Neural cell (in vitro differentiated cells): ENCODE measurements around the gene FMNL1. TPM values are rescaled to one million over a fixed set of nuclear protein-coding genes. Genes with fewer than 3 reads are reported as not detected.

Experiments
- H2AFZ ChIP-seq: fragments of 200-600, 300-800 bp; sonication (generic), shearing (Covaris generic); 2 replicates; pipeline ENCODE4 v1.6.0; 2014; ENCODE audit warnings: low read depth, mild to moderate bottlenecking, antibody characterized with exemption, low read length, moderate library complexity
- H3F3A ChIP-seq: fragments of 200-600 bp; shearing (Covaris generic); 2 replicates; pipeline ENCODE4 v1.6.1; 2016; ENCODE audit warnings: mild to moderate bottlenecking, moderate library complexity, mixed read lengths, antibody characterized with exemption, low read length; ENCODE audit not compliant: insufficient read depth, poor library complexity, severe bottlenecking
- H3K27ac ChIP-seq: fragments of 200-600, 300-800 bp; sonication (generic), shearing (Covaris generic); 2 replicates; pipeline ENCODE4 v1.5.1; 2014; ENCODE audit warnings: mild to moderate bottlenecking, low read length, moderate library complexity
- H3K27me3 ChIP-seq: fragments of 300-800, 200-600 bp; sonication (generic), shearing (Covaris generic); 2 replicates; pipeline ENCODE4 v1.6.0; 2014; ENCODE audit warnings: mild to moderate bottlenecking, low read depth, low read length, moderate library complexity; ENCODE audit not compliant: insufficient read depth
- H3K36me3 ChIP-seq: fragments of 300-800, 200-600 bp; sonication (generic), shearing (Covaris generic); 2 replicates; pipeline ENCODE4 v1.5.1; 2014; ENCODE audit warnings: mild to moderate bottlenecking, antibody characterized with exemption, low read length, moderate library complexity; ENCODE audit not compliant: insufficient read depth
- H3K4me2 ChIP-seq: fragments of 300-800, 200-600 bp; sonication (generic), shearing (Covaris generic); 2 replicates; pipeline ENCODE4 v1.6.0; 2014; ENCODE audit warnings: mild to moderate bottlenecking, low read length
- H3K4me3 ChIP-seq: fragments of 300-800, 200-600 bp; sonication (generic), shearing (Covaris generic); 2 replicates; pipeline ENCODE4 v1.5.1; 2014; ENCODE audit warnings: mild to moderate bottlenecking, low read length, moderate library complexity
- H3K79me2 ChIP-seq: fragments of 200-600 bp; shearing (Covaris generic); replicated peaks from 2 replicates; pipeline ENCODE4 v1.6.0; 2014; ENCODE audit warnings: mild to moderate bottlenecking, low read length, moderate library complexity; ENCODE audit not compliant: insufficient read depth
- H3K9ac ChIP-seq: fragments of 300-800, 200-600 bp; sonication (generic), shearing (Covaris generic); 2 replicates; pipeline ENCODE4 v1.6.1; 2016; ENCODE audit warnings: mild to moderate bottlenecking, low read length, mixed read lengths
- H3K9me2 ChIP-seq: fragments of 200-600 bp; shearing (Covaris generic); 2 replicates; pipeline ENCODE4 v1.6.1; 2016; ENCODE audit warnings: mild to moderate bottlenecking, low read length, mixed read lengths; ENCODE audit not compliant: insufficient read depth
- H3K9me3 ChIP-seq: fragments of 200-600, 300-800 bp; sonication (generic), shearing (Covaris generic); 2 replicates; pipeline ENCODE4 v1.6.1; 2016; ENCODE audit warnings: mild to moderate bottlenecking, mixed run types, low read length, moderate library complexity, mixed read lengths
- H4K20me1 ChIP-seq: fragments of 200-600 bp; shearing (Covaris generic); 2 replicates; pipeline ENCODE4 v1.6.1; 2016; ENCODE audit warnings: mild to moderate bottlenecking, mixed run types; ENCODE audit not compliant: insufficient read depth
- CTCF ChIP-seq: fragments of 450-650 bp; IDR thresholded peaks from 2 replicates; pipeline ENCODE4 v1.5.1; 2014; ENCODE audit warnings: antibody characterized with exemption, mild to moderate bottlenecking, moderate library complexity; ENCODE audit not compliant: poor library complexity, severe bottlenecking
- EP300 ChIP-seq: fragments of 450-650 bp; conservative IDR thresholded peaks from 2 replicates; pipeline ENCODE4 v1.6.1; 2014; ENCODE audit warnings: antibody characterized with exemption, mild to moderate bottlenecking, moderate library complexity; ENCODE audit not compliant: poor library complexity, severe bottlenecking
- EZH2 ChIP-seq: fragments of 200-600, 300-800 bp; shearing (Covaris generic), sonication (generic); IDR thresholded peaks from 2 replicates; pipeline ENCODE4 v1.6.1; 2014; ENCODE audit warnings: antibody characterized with exemption, low read length, borderline replicate concordance, mild to moderate bottlenecking; ENCODE audit not compliant: insufficient read depth, poor library complexity, severe bottlenecking
- MXI1 ChIP-seq: fragments of 450-650 bp; conservative IDR thresholded peaks from 2 replicates; pipeline ENCODE4 v1.6.1; 2014; ENCODE audit warnings: antibody characterized with exemption, mild to moderate bottlenecking; ENCODE audit not compliant: poor library complexity, severe bottlenecking
- POLR2AphosphoS5 ChIP-seq: IDR thresholded peaks from 2 replicates; pipeline ENCODE4 v1.6.1; 2012
- RAD21 ChIP-seq: fragments of 450-650 bp; conservative IDR thresholded peaks from 2 replicates; pipeline ENCODE4 v1.6.1; 2014; ENCODE audit warnings: antibody characterized with exemption, mild to moderate bottlenecking, moderate library complexity
- SMC3 ChIP-seq: fragments of 450-650 bp; conservative IDR thresholded peaks from 2 replicates; pipeline ENCODE4 v1.6.1; 2014; ENCODE audit warnings: antibody characterized with exemption, mild to moderate bottlenecking, moderate library complexity; ENCODE audit not compliant: poor library complexity
- TAF1 ChIP-seq: IDR thresholded peaks from 2 replicates; pipeline ENCODE4 v1.6.1; 2012; ENCODE audit warnings: low read depth
- polyA plus RNA-seq: library from polyadenylated mRNA; depleted of rRNA; stranded (reverse); fragments of >200 nt; gene quantifications from 2 replicates; pipeline ENCODE4 v1.2.3, GENCODE V29; 2014
- TF ChIP-seq, protein P1 (sequence below): IDR thresholded peaks from 2 replicates; pipeline ENCODE4 v1.6.1; 2012; ENCODE audit warnings: borderline replicate concordance

FMNL1 gene
- polyA plus RNA-seq, 1 donor from 2014 or later: 5.6 TPM

DNA sequence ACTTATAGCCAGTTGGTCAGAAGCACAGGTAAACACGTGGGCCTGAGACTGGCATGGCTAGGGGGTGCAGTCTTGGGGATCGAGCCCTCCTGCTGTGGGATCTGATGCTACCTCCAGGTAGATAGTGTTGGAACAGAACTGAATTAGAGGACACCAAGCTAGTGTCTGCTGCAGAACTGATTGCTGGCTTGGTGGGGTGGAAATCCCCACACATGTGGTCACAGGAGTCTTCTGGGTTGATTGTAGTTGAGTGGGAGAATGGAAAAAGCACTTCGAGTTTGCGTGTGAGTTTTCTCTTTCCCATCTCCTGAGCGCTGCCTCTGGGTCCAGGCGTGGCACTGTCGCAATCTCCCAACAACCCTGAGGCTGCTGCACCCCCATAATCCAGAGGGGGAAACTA, 48.2 kb downstream of the FMNL1 start:
- H4K20me1 ChIP-seq: no peaks in the 10 kb centered on the region
- no peaks in the 10 kb centered on the region for H3F3A ChIP-seq
- H3K79me2 ChIP-seq: no peaks in the 10 kb centered on the region
- H3K4me3 ChIP-seq: no peak overlapping the region
- H3K36me3 ChIP-seq: no peaks in the 10 kb centered on the region
- TF ChIP-seq RAD21 (no peak), EP300 (no peak), MXI1 (no peak), TAF1 (no peak), EZH2 (no peak), SMC3 (no peak), POLR2AphosphoS5 (no peak), CTCF (no peak)
- TF ChIP-seq, protein P1, sequence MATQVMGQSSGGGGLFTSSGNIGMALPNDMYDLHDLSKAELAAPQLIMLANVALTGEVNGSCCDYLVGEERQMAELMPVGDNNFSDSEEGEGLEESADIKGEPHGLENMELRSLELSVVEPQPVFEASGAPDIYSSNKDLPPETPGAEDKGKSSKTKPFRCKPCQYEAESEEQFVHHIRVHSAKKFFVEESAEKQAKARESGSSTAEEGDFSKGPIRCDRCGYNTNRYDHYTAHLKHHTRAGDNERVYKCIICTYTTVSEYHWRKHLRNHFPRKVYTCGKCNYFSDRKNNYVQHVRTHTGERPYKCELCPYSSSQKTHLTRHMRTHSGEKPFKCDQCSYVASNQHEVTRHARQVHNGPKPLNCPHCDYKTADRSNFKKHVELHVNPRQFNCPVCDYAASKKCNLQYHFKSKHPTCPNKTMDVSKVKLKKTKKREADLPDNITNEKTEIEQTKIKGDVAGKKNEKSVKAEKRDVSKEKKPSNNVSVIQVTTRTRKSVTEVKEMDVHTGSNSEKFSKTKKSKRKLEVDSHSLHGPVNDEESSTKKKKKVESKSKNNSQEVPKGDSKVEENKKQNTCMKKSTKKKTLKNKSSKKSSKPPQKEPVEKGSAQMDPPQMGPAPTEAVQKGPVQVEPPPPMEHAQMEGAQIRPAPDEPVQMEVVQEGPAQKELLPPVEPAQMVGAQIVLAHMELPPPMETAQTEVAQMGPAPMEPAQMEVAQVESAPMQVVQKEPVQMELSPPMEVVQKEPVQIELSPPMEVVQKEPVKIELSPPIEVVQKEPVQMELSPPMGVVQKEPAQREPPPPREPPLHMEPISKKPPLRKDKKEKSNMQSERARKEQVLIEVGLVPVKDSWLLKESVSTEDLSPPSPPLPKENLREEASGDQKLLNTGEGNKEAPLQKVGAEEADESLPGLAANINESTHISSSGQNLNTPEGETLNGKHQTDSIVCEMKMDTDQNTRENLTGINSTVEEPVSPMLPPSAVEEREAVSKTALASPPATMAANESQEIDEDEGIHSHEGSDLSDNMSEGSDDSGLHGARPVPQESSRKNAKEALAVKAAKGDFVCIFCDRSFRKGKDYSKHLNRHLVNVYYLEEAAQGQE: no peak
- no peak overlapping the region for H3K27ac ChIP-seq
- H2AFZ ChIP-seq: no peak overlapping the region
- H3K9me2 ChIP-seq: no peaks in the 10 kb centered on the region
- no peaks in the 10 kb centered on the region for H3K9me3 ChIP-seq
- H3K27me3 ChIP-seq: no peaks in the 10 kb centered on the region
- H3K9ac ChIP-seq: no peak overlapping the region
- no peak overlapping the region for H3K4me2 ChIP-seq

DNA sequence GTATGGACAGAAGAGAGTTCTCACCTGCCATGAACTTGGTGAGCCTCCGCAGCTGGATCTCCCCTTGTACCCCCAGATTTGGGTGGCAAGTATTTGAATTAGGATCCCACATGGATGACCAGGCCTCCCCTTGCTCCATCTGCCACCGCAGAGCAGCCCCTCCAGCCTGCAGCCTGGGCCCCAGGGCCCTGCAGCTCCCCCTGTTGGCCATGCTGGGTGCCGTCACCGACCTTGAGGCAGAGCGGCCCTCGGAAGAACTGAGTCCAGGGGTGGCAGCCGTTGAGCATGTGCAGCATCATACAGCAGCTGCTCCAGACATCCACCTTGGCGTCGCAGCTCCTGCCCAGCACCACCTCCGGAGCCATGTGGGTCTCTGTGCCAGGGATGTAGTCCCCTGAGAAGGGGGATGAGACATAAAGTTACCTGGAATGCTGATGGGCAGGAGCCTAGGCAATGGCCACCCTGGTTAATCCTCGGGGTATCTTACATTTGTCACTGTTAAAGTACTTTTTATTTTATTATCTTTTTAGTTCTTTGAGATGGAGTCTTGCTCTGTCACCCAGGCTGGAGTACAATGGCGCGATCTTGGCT, 49.2 kb downstream of the FMNL1 start:
- TF ChIP-seq MXI1 (no peak), TAF1 (no peak), RAD21 (no peak), POLR2AphosphoS5 (no peak), SMC3 (no peak), EZH2 (no peak), CTCF (no peak), EP300 (no peak)
- TF ChIP-seq, protein P1: no peak

More for the DNA sequence above, 49.2 kb downstream of the FMNL1 start:
- H2AFZ ChIP-seq: no peak overlapping the region
- no peaks in the 10 kb centered on the region for H4K20me1 ChIP-seq
- H3K9ac ChIP-seq: no peak overlapping the region
- H3K27ac ChIP-seq: no peak overlapping the region
- H3K79me2 ChIP-seq: no peaks in the 10 kb centered on the region
- no peaks in the 10 kb centered on the region for H3F3A ChIP-seq
- H3K9me2 ChIP-seq: no peaks in the 10 kb centered on the region
- H3K36me3 ChIP-seq: no peaks in the 10 kb centered on the region
- H3K9me3 ChIP-seq: no peaks in the 10 kb centered on the region
- H3K4me3 ChIP-seq: no peak overlapping the region
- H3K4me2 ChIP-seq: no peak overlapping the region
- H3K27me3 ChIP-seq: no peaks in the 10 kb centered on the region
